Measurements from ENCODE around the gene NUP62.
"Not testable (repeated sequence)": the region's sequence is repeated elsewhere in the genome, so short reads cannot be mapped to it uniquely, and the experiment has no call there.

NUP62 gene

GRCh38 chr19:49929121-49929610 lies at the start of gene NUP62, which contains the start of gene ATF5:
Gene NUP62, minus strand, starts transcription at chr19:49929504. Its CDS starts 19,697 bp downstream, at chr19:49909807.
Gene ATF5, plus strand, starts transcription at chr19:49929205. Its CDS starts 1,646 bp downstream, at chr19:49930851.
- TF ChIP-seq GATA2 (IDR thresholded peaks at IDR 0.05; ENCODE audit: low read depth, low read length) (no peak), GATA3 (IDR thresholded peaks at IDR 0.05; ENCODE audit: low read depth, low read length) (no peak)

- no peak for TF ChIP-seq GATA3 (IDR thresholded peaks at IDR 0.05; ENCODE audit: low read depth, low read length)
- TF ChIP-seq GATA2 (IDR thresholded peaks at IDR 0.05; ENCODE audit: low read depth, low read length): no peak
Observed at GRCh38 chr19:49978324-49978723, 49.0 kb upstream of the NUP62 start.

GRCh38 chr19:49977881-49978280 lies 48.6 kb upstream of the NUP62 start:
- no peak for TF ChIP-seq GATA3 (IDR thresholded peaks at IDR 0.05; ENCODE audit: low read depth, low read length)
- no peak for TF ChIP-seq GATA2 (IDR thresholded peaks at IDR 0.05; ENCODE audit: low read depth, low read length)

GRCh38 chr19:49977076-49977475 lies 47.8 kb upstream of the NUP62 start:
- no peak for TF ChIP-seq GATA2 (IDR thresholded peaks at IDR 0.05; ENCODE audit: low read depth, low read length)
- TF ChIP-seq GATA3 (IDR thresholded peaks at IDR 0.05; ENCODE audit: low read depth, low read length): no peak

- TF ChIP-seq GATA3 (IDR thresholded peaks at IDR 0.05; ENCODE audit: low read depth, low read length) (no peak), GATA2 (IDR thresholded peaks at IDR 0.05; ENCODE audit: low read depth, low read length) (no peak)
Observed at GRCh38 chr19:49976496-49976895, 47.2 kb upstream of the NUP62 start.

- TF ChIP-seq GATA3 (IDR thresholded peaks at IDR 0.05; ENCODE audit: low read depth, low read length) (no peak), GATA2 (IDR thresholded peaks at IDR 0.05; ENCODE audit: low read depth, low read length) (no peak)
Observed at GRCh38 chr19:49975051-49975450, 45.7 kb upstream of the NUP62 start.

- TF ChIP-seq GATA3 (IDR thresholded peaks at IDR 0.05; ENCODE audit: low read depth, low read length) (no peak), GATA2 (IDR thresholded peaks at IDR 0.05; ENCODE audit: low read depth, low read length) (no peak)
Observed at GRCh38 chr19:49973987-49974386, 44.7 kb upstream of the NUP62 start.

GRCh38 chr19:49972841-49973240 lies 43.5 kb upstream of the NUP62 start:
- no peak for TF ChIP-seq GATA3 (IDR thresholded peaks at IDR 0.05; ENCODE audit: low read depth, low read length)

GRCh38 chr19:49971991-49972411 lies 42.7 kb upstream of the NUP62 start:
- TF ChIP-seq GATA2 (IDR thresholded peaks at IDR 0.05; ENCODE audit: low read depth, low read length) (no peak), GATA3 (IDR thresholded peaks at IDR 0.05; ENCODE audit: low read depth, low read length) (no peak)

GRCh38 chr19:49968279-49968922 lies 39.1 kb upstream of the NUP62 start:
- TF ChIP-seq GATA2 (IDR thresholded peaks at IDR 0.05; ENCODE audit: low read depth, low read length): no peak
- no peak for TF ChIP-seq GATA3 (IDR thresholded peaks at IDR 0.05; ENCODE audit: low read depth, low read length)

GRCh38 chr19:49960980-49961379 lies 31.7 kb upstream of the NUP62 start, which contains the start of gene SIGLEC11:
Gene SIGLEC11, minus strand, starts transcription at chr19:49961172. Its CDS starts 91 bp downstream, at chr19:49961081.
- not testable (repeated sequence) for TF ChIP-seq GATA2, GATA3 (IDR thresholded peaks at IDR 0.05; ENCODE audit: low read depth, low read length)

- TF ChIP-seq GATA2 (IDR thresholded peaks at IDR 0.05; ENCODE audit: low read depth, low read length) (no peak), GATA3 (IDR thresholded peaks at IDR 0.05; ENCODE audit: low read depth, low read length) (no peak)
Observed at GRCh38 chr19:49957262-49957915, 28.1 kb upstream of the NUP62 start.

- no peak for TF ChIP-seq GATA3 (IDR thresholded peaks at IDR 0.05; ENCODE audit: low read depth, low read length)
- no peak for TF ChIP-seq GATA2 (IDR thresholded peaks at IDR 0.05; ENCODE audit: low read depth, low read length)
Observed at GRCh38 chr19:49956115-49956495, 26.8 kb upstream of the NUP62 start.

- TF ChIP-seq GATA3 (IDR thresholded peaks at IDR 0.05; ENCODE audit: low read depth, low read length) (no peak), GATA2 (IDR thresholded peaks at IDR 0.05; ENCODE audit: low read depth, low read length) (no peak)
Observed at GRCh38 chr19:49954933-49955332, 25.6 kb upstream of the NUP62 start.
